Skeletal muscle satellite cell (primary cell): ENCODE results near the gene FMN1.
A peak's percentile ranks its signal among the peaks of the same experiment; 100 is the strongest.

Experiments
- H3K27me3 ChIP-seq: 2 replicates; pipeline ENCODE4 v1.7.0; 2013; ENCODE audit warnings: low read length; ENCODE audit not compliant: control insufficient read depth, insufficient read depth
- H3K36me3 ChIP-seq: 2 replicates; pipeline ENCODE4 v1.7.0; 2013; ENCODE audit warnings: mild to moderate bottlenecking, control low read depth, low read length; ENCODE audit not compliant: insufficient read depth
- H3K4me1 ChIP-seq: 2 replicates; pipeline ENCODE4 v1.7.0; 2013; ENCODE audit warnings: low read length; ENCODE audit not compliant: control insufficient read depth, insufficient read depth
- H3K4me2 ChIP-seq: 2 replicates; pipeline ENCODE4 v1.7.0; 2013; ENCODE audit warnings: mild to moderate bottlenecking, low read length
- H3K4me3 ChIP-seq: 2 replicates; pipeline ENCODE4 v1.7.0; 2013; ENCODE audit warnings: low read length
- H3K9ac ChIP-seq: 2 replicates; pipeline ENCODE4 v1.7.0; 2013; ENCODE audit warnings: mild to moderate bottlenecking, low read depth, low read length, moderate library complexity
- H3K9me3 ChIP-seq: replicated peaks from 2 replicates; pipeline ENCODE4 v1.7.0; 2013; ENCODE audit warnings: mild to moderate bottlenecking, control low read depth, low read length

The FMN1 gene

GRCh38 chr15:32977506-32977905 is 217.0 kb downstream of the FMN1 start:
- no peak overlapping the region for H3K4me3 ChIP-seq
- no peak overlapping the region for H3K4me2 ChIP-seq
- H3K9ac ChIP-seq: no peak overlapping the region
- H3K27me3 ChIP-seq: no peaks in the 10 kb centered on the region
- H3K4me1 ChIP-seq: peaks cover 20% of the 10 kb centered on the region
- H3K9me3 ChIP-seq: no peaks in the 10 kb centered on the region
- H3K36me3 ChIP-seq: no peaks in the 10 kb centered on the region

DNA sequence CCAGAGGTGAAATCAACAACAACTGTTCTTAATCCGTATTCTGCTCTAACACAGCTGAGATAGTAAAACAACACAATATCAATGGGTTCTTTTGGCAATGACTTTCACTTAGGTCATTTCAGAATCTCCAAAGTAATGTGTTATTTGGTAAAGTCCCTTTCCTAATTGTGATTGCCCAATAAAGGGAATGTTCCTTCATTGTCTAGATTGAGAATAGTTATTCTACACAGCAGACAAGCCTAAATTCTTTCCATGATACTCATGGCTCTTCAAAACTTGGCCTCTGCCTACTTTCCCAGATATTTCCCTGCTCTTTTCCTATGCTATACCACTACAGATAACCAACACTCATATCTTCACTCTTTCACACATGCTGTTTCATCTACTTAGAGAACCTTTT is 219.8 kb downstream of the FMN1 start:
- H3K4me1 ChIP-seq: peaks cover under 1% of the 10 kb centered on the region
- no peak overlapping the region for H3K9ac ChIP-seq
- no peak overlapping the region for H3K4me3 ChIP-seq
- no peaks in the 10 kb centered on the region for H3K36me3 ChIP-seq
- H3K27me3 ChIP-seq: no peaks in the 10 kb centered on the region
- no peak overlapping the region for H3K4me2 ChIP-seq
- no peaks in the 10 kb centered on the region for H3K9me3 ChIP-seq

DNA sequence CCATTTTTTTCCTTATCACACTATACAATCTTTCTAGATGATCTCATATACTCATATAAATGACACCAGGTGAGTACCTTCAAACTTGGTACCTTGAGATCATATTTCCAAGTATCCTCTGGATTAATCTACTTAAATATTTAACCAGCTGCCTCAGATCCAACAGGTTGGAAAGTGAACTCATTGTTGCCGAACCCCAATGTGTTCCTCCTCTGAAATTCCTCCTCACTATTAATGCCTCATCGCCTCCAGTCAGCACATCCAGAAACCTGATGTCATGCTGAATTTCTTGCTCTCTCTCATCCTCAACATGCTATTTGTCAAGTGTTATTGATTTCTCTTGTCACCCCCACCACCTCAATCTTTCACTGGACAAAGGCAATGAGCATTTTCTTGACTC is 221.8 kb downstream of the FMN1 start:
- Histone ChIP-seq H3K27me3 (no peaks in the 10 kb centered on the region), H3K9me3 (no peaks in the 10 kb centered on the region), H3K4me1 (no peaks in the 10 kb centered on the region), H3K4me3 (no peak overlapping the region), H3K4me2 (no peak overlapping the region), H3K36me3 (no peaks in the 10 kb centered on the region), H3K9ac (no peak overlapping the region)

DNA sequence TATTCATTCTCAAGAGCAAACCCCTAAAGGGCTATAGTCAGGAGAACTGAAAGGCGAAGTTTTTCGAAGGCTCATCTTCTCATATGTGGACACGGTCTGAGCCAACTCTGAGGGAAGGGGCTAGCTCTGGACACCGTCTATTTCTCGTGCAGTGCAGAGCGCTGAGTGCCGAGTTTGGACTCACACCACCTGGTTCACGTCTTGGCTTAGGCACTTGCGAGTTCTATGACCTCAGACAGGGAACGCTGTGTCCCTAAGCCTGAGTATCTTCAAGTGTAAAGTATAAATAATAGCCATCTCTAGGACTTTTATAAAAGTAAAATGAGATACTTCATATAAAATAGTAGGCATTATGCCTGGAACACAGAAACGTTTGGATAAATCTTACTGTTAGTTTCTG is 223.7 kb downstream of the FMN1 start:
- H3K9me3 ChIP-seq: no peaks in the 10 kb centered on the region
- H3K36me3 ChIP-seq: no peaks in the 10 kb centered on the region
- H3K9ac ChIP-seq: no peak overlapping the region
- H3K4me1 ChIP-seq: no peaks in the 10 kb centered on the region
- H3K27me3 ChIP-seq: no peaks in the 10 kb centered on the region
- no peak overlapping the region for H3K4me3 ChIP-seq
- no peak overlapping the region for H3K4me2 ChIP-seq

- no peak overlapping the region for H3K4me3 ChIP-seq
- no peak overlapping the region for H3K4me2 ChIP-seq
- no peaks in the 10 kb centered on the region for H3K27me3 ChIP-seq
- no peaks in the 10 kb centered on the region for H3K9me3 ChIP-seq
- H3K36me3 ChIP-seq: no peaks in the 10 kb centered on the region
- no peaks in the 10 kb centered on the region for H3K4me1 ChIP-seq
- no peak overlapping the region for H3K9ac ChIP-seq
Observed at GRCh38 chr15:32967521-32967920, 227.0 kb downstream of the FMN1 start.

DNA sequence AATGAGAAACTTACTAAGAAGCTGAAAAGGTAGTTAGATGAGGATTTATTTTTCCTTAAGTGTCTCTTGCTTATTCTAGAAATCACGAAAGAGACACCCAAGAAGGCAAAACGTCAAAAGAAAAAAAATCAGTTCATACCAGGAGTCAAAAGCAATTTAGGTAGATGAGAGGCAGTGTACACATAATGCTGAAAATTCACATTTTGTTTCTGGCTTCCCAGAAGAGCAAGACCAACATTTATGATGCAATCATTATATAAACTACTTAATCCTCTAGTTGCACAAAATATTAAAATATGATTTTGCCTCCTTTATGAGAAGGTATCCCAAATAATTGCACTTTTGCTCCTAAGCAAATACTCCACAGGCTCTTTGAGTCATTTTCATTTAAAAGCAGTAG is 228.0 kb downstream of the FMN1 start:
- no peaks in the 10 kb centered on the region for H3K36me3 ChIP-seq
- H3K9ac ChIP-seq: no peak overlapping the region
- no peaks in the 10 kb centered on the region for H3K27me3 ChIP-seq
- H3K4me3 ChIP-seq: no peak overlapping the region
- H3K9me3 ChIP-seq: no peaks in the 10 kb centered on the region
- no peaks in the 10 kb centered on the region for H3K4me1 ChIP-seq
- H3K4me2 ChIP-seq: no peak overlapping the region

DNA sequence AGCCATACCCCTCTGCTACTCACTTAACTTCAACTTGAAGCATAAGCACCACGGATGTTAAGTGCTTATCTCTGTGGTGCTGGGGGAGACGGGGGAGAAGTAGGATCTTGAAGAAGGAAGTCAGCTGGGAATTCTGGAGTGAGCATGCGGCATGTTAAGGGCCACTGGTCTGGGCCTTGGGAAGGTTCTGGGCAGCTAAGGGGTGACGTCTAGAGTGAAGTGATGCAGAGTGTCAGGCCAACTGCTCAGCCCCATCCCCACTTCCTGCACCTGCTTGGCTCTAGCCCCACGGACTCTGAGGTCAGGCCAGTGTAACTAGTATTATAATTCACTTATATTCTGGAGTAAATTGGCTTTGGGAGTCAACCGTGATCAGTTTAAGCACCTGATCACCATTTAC is 228.6 kb downstream of the FMN1 start:
- Histone ChIP-seq H3K27me3 (no peaks in the 10 kb centered on the region), H3K36me3 (no peaks in the 10 kb centered on the region), H3K9ac (no peak overlapping the region), H3K4me2 (no peak overlapping the region), H3K4me1 (no peaks in the 10 kb centered on the region), H3K4me3 (no peak overlapping the region), H3K9me3 (no peaks in the 10 kb centered on the region)

GRCh38 chr15:32959077-32959476 is 235.4 kb downstream of the FMN1 start:
- H3K4me1 ChIP-seq: peaks cover 14% of the 10 kb centered on the region
- H3K4me3 ChIP-seq: no peak overlapping the region
- H3K4me2 ChIP-seq: peak overlapping the region; percentile 15
- H3K36me3 ChIP-seq: no peaks in the 10 kb centered on the region
- H3K27me3 ChIP-seq: no peaks in the 10 kb centered on the region
- no peak overlapping the region for H3K9ac ChIP-seq
- no peaks in the 10 kb centered on the region for H3K9me3 ChIP-seq

- Histone ChIP-seq H3K4me3 (no peak overlapping the region), H3K4me1 (peaks cover 28% of the 10 kb centered on the region), H3K36me3 (no peaks in the 10 kb centered on the region), H3K4me2 (no peak overlapping the region), H3K9me3 (no peaks in the 10 kb centered on the region), H3K27me3 (no peaks in the 10 kb centered on the region), H3K9ac (no peak overlapping the region)
Observed at GRCh38 chr15:32957219-32957618, 237.3 kb downstream of the FMN1 start.

DNA sequence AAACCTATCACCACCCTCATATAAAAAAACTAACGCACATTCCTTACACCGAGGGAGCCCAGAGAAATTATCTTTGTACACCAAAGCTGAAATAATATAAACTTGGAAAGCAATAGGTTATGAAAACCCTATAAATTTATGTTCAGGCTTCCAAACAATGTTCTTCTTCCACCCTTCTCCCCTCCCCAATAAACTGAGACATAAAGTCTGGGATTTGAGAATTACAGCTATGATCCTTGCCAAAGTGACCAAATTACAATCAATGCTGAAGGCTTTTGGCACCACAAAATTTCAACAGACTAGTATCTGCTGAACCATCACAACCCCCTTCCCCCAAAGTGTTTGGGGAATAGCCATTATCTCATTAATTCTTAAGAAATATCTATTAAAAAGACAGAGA is 237.8 kb downstream of the FMN1 start:
- no peak overlapping the region for H3K4me3 ChIP-seq
- no peaks in the 10 kb centered on the region for H3K36me3 ChIP-seq
- no peak overlapping the region for H3K4me2 ChIP-seq
- no peaks in the 10 kb centered on the region for H3K27me3 ChIP-seq
- H3K9me3 ChIP-seq: no peaks in the 10 kb centered on the region
- peak overlapping the region; percentile 35 for H3K9ac ChIP-seq
- peaks cover 28% of the 10 kb centered on the region for H3K4me1 ChIP-seq

DNA sequence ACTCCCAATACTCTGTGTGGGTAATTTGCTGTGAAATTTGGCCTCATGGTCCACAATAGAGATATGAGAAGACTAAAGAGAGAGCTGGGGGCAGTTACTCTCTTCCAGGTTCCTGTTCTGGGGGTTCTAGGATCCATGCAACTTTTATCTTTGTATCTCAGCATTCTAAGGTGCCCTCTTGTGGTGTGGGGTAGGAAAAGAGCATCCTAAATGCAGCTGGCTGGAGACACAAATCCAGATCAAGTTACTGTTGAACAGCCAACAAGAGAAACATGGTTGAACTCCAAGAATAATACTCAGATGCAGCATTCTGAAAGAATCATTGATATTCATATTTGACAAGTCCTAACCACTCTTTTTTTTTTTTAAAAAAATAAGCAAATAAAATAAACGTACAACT is 238.5 kb downstream of the FMN1 start:
- Histone ChIP-seq H3K9me3 (no peaks in the 10 kb centered on the region), H3K9ac (peak overlapping the region; percentile 35), H3K4me3 (no peak overlapping the region), H3K4me2 (peak overlapping the region; percentile 7), H3K36me3 (no peaks in the 10 kb centered on the region), H3K27me3 (no peaks in the 10 kb centered on the region), H3K4me1 (peaks cover 28% of the 10 kb centered on the region)

DNA sequence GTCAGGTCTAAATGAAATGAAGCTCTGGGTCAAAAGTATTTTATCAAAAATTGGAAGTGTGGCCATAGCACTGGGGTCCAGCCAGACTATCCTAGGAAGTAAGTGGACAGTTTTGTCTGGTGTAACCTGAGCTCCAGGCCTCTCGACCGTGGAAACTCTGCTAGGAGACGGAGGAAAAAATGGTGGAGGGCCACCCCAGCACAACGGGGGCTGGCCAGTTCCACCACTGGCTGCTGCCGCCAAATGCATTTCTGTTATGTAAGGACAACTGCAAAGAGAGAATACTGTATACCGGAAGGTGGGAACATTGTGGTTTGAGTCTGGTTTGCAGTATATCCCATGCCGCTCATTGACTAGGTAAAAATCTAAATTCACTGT is 241.0 kb downstream of the FMN1 start:
- Histone ChIP-seq H3K4me2 (peak overlapping the region; percentile 23), H3K9ac (peak overlapping the region; percentile 10), H3K36me3 (no peaks in the 10 kb centered on the region), H3K27me3 (no peaks in the 10 kb centered on the region), H3K9me3 (no peaks in the 10 kb centered on the region), H3K4me3 (no peak overlapping the region), H3K4me1 (peaks cover 28% of the 10 kb centered on the region)
